CD4-positive, alpha-beta T cell (primary cell): ENCODE data around the gene TECPR1. TPM values are rescaled to one million over a fixed set of nuclear protein-coding genes. Genes with fewer than 3 reads are reported as not detected.

Experiments used
- ATAC-seq: fragments of 200-7000 bp; cut with Tn5 transposase; one replicate; pipeline ENCODE4 v1.10.0; 2022; ENCODE audit warnings: mild to moderate bottlenecking; ENCODE audit not compliant: poor library complexity
- CTCF ChIA-PET: fragments of 350-600 bp; sonication (Branson Sonifier 250); formaldehyde crosslinking; loops from one replicate; lab custom pipeline; 2021; ENCODE audit warnings: antibody characterized with exemption, inconsistent platforms; lab: Charles Lee
- POLR2A ChIA-PET: fragments of 350-600 bp; sonication (Branson Sonifier 250); formaldehyde crosslinking; loops from one replicate; lab custom pipeline; 2021; ENCODE audit warnings: antibody characterized with exemption, inconsistent platforms; lab: Charles Lee
- DNase-seq, 14 experiments: peaks; one replicate each; pipeline ENCODE4 v3.0.0-alpha.2; 2013 to 2020; ENCODE audit warnings: mixed read lengths in 2 of 14
- H3K27ac ChIP-seq, 2 donors: one replicate each; pipeline versions ENCODE4 v1.5.1 to v1.7.0; 2013; ENCODE audit warnings: low read length in 2 of 2, low read depth in 1 of 2, mild to moderate bottlenecking in 1 of 2
- H3K27me3 ChIP-seq, 2 experiments: 1 replicate in 1 of 2; 2 replicates in 1 of 2; pipeline versions ENCODE4 v1.6.1 to v1.7.0; 2013; ENCODE audit warnings: low read length in 2 of 2, control low read depth in 1 of 2, mild to moderate bottlenecking in 1 of 2, moderate library complexity in 1 of 2; ENCODE audit not compliant: insufficient read depth in 2 of 2, control insufficient read depth in 1 of 2
- H3K36me3 ChIP-seq: one replicate; pipeline ENCODE4 v1.6.1; 2013; ENCODE audit warnings: low read length, control low read depth; ENCODE audit not compliant: insufficient read depth
- H3K4me1 ChIP-seq: one replicate; pipeline ENCODE4 v1.6.1; 2013; ENCODE audit warnings: low read length, control low read depth; ENCODE audit not compliant: insufficient read depth
- H3K4me3 ChIP-seq: one replicate; pipeline ENCODE4 v1.5.1; 2013; ENCODE audit warnings: mild to moderate bottlenecking, low read length, moderate library complexity
- H3K9me3 ChIP-seq, 2 experiments: 1 replicate in 1 of 2; 2 replicates in 1 of 2; pipeline versions ENCODE4 v1.6.1 to v1.7.0; 2013; ENCODE audit warnings: low read length in 2 of 2, mild to moderate bottlenecking in 2 of 2, control low read depth in 1 of 2, moderate library complexity in 1 of 2; ENCODE audit not compliant: control insufficient read depth in 1 of 2, insufficient read depth in 1 of 2
- H3K27ac Mint-ChIP-seq: one replicate; pipeline ENCODE4 v1.8.0; 2020; ENCODE audit warnings: mixed read lengths
- H3K27me3 Mint-ChIP-seq: one replicate; pipeline ENCODE4 v1.8.0; 2021; ENCODE audit warnings: mixed read lengths
- H3K36me3 Mint-ChIP-seq: one replicate; pipeline ENCODE4 v1.8.0; 2021; ENCODE audit warnings: low read depth, mixed read lengths
- H3K4me1 Mint-ChIP-seq: one replicate; pipeline ENCODE4 v1.8.0; 2021; ENCODE audit warnings: low read depth, mixed read lengths
- H3K4me3 Mint-ChIP-seq: one replicate; pipeline ENCODE4 v1.8.0; 2020; ENCODE audit warnings: mild to moderate bottlenecking, mixed read lengths
- H3K9me3 Mint-ChIP-seq: one replicate; pipeline ENCODE4 v1.8.0; 2020; ENCODE audit warnings: mixed read lengths
- intact Hi-C, 2 experiments: fragments of 100-400 bp; cut with DNase I in 1 of 2; cut with micrococcal nuclease in 1 of 2; formaldehyde crosslinking; loops; one replicate each; pipeline versions ENCODE4 v1.15.1 to v1.9.0; 2023 to 2025; cut with DNase I, micrococcal nuclease
- total RNA-seq, 174 experiments: library from RNA in 2 of 174; stranded (reverse) in 2 of 174; gene quantifications; one replicate each; pipeline ENCODE4 v1.2.3 and lab custom pipeline; 2021 to 2026
- TF ChIP-seq, protein P1 (sequence below): fragments of 200-600 bp; IDR thresholded peaks from one replicate; pipeline ENCODE4 v1.8.0; 2022; ENCODE audit warnings: antibody characterized with exemption, mild to moderate bottlenecking

The TECPR1 gene
- total RNA-seq, 2 experiments from 2014 or later, result 85.9 to 90.4 TPM

DNA sequence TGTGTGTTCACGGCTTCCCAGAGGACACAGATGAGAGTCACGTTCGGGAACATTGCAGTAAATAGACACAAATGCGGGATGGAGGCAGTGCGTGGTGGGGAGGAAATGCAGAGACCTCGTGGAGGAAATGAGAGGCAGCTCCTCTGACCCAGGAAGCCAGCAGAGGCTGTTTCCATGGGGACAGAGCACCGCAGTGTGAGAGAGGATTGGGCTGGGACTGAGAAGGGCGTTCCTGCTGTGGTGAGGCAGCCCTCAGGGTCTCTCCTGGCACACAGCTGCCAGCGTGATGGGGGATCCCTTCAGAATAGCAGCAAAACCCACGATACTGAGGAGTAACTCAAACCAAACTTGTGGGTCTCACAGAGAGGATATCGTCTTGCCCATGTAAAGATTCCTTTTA, 62.5 kb downstream of the TECPR1 start:
- POLR2A ChIA-PET, result no interaction called here
- no peak for ATAC-seq

DNA sequence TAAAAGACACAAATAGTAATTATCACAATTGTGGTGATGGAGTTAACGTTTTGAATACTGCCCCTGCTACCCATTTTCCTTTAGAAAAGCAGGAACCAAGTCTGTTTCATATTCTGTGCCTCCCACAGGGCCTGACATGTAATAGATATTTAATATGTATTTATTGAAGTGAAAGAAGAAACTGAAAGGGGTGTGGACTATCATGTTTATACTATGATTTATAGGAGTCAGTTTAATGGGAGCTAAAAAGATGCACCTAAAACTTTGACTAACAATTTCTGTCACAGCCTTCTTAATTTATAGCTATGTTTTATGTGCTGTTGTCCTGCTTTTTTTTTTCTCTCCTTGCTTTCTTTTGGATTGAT, 64.9 kb downstream of the TECPR1 start:
- H3K36me3 ChIP-seq, result peaks cover 33% of the 10 kb centered on the region
- CTCF ChIA-PET, result interaction anchor here (1.6 kb wide), 1 partner anchor 18 kb away, joined by 3 read pairs; no protein-coding TSS in a partner anchor
- Mint-ChIP-seq H3K9me3 (no peaks in the 10 kb centered on the region), H3K27ac (no peak overlapping the region), H3K36me3 (peaks cover 75% of the 10 kb centered on the region), H3K4me3 (no peak overlapping the region), H3K27me3 (no peaks in the 10 kb centered on the region), H3K4me1 (no peaks in the 10 kb centered on the region)
- no peaks in the 10 kb centered on the region for H3K27me3 ChIP-seq
- intact Hi-C loops, result no loop called here
- TF ChIP-seq, protein P1, sequence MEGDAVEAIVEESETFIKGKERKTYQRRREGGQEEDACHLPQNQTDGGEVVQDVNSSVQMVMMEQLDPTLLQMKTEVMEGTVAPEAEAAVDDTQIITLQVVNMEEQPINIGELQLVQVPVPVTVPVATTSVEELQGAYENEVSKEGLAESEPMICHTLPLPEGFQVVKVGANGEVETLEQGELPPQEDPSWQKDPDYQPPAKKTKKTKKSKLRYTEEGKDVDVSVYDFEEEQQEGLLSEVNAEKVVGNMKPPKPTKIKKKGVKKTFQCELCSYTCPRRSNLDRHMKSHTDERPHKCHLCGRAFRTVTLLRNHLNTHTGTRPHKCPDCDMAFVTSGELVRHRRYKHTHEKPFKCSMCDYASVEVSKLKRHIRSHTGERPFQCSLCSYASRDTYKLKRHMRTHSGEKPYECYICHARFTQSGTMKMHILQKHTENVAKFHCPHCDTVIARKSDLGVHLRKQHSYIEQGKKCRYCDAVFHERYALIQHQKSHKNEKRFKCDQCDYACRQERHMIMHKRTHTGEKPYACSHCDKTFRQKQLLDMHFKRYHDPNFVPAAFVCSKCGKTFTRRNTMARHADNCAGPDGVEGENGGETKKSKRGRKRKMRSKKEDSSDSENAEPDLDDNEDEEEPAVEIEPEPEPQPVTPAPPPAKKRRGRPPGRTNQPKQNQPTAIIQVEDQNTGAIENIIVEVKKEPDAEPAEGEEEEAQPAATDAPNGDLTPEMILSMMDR, result no peak
- DNase-seq (no peak), ATAC-seq (no peak)
- no peak overlapping the region for H3K27ac ChIP-seq
- POLR2A ChIA-PET, result no interaction called here
- H3K9me3 ChIP-seq, result no peaks in the 10 kb centered on the region
- H3K4me1 ChIP-seq, result no peaks in the 10 kb centered on the region
- no peak overlapping the region for H3K4me3 ChIP-seq

More for the DNA sequence above, 62.5 kb downstream of the TECPR1 start:
- Mint-ChIP-seq H3K27ac (no peak overlapping the region), H3K4me1 (no peaks in the 10 kb centered on the region), H3K27me3 (no peaks in the 10 kb centered on the region), H3K36me3 (peaks cover 87% of the 10 kb centered on the region), H3K4me3 (no peak overlapping the region), H3K9me3 (no peaks in the 10 kb centered on the region)
- no peak overlapping the region for H3K27ac ChIP-seq
- no peak overlapping the region for H3K4me3 ChIP-seq
- peaks cover 57% of the 10 kb centered on the region for H3K36me3 ChIP-seq
- DNase-seq, result no peak
- TF ChIP-seq, protein P1, result no peak
- no peaks in the 10 kb centered on the region for H3K4me1 ChIP-seq
- no peaks in the 10 kb centered on the region for H3K27me3 ChIP-seq
- intact Hi-C loops, result no loop called here
- CTCF ChIA-PET, result interaction anchor here (0.7 kb wide), 1 partner anchor 167 kb away, joined by 3 read pairs; no protein-coding TSS in a partner anchor
- H3K9me3 ChIP-seq, result no peaks in the 10 kb centered on the region

DNA sequence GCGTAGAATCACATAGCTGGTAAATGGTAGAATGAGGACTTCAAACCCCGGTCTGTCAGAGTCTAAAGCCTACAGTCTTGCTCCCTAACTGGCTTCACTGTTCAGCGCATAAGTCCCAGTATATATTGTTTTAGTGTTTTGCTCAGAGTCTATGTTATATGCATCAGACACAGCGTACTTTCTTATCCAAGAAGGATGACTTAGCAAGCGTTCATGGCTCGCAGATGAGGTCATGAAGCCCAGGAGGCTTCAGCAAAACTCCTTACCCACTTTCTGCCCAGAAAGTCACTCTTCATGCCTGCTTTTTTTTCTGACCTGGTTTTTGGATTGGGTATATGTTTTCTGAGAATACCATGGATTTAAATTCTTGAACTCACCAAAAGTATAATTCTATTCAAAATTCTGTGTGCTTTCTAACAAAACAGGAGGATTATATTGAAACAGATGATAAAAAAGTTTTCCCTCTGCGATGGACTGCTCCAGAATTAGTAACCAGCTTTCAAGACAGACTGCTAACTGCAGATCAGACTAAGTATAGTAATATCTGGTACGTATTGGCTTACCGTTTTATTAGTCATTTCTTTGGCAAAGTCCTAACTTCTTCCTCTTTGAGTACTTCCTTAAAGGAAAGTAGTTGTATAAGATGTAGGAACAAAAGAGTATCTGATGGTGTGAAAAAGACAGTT, 65.4 kb downstream of the TECPR1 start:
- Mint-ChIP-seq H3K36me3 (peaks cover 70% of the 10 kb centered on the region), H3K4me3 (no peak overlapping the region), H3K27me3 (no peaks in the 10 kb centered on the region), H3K4me1 (no peaks in the 10 kb centered on the region), H3K27ac (no peak overlapping the region), H3K9me3 (no peaks in the 10 kb centered on the region)
- TF ChIP-seq, protein P1, result no peak
- Histone ChIP-seq H3K4me1 (no peaks in the 10 kb centered on the region), H3K9me3 (no peaks in the 10 kb centered on the region), H3K36me3 (peaks cover 29% of the 10 kb centered on the region), H3K27ac (no peak overlapping the region), H3K4me3 (no peak overlapping the region), H3K27me3 (no peaks in the 10 kb centered on the region)
- no peak for ATAC-seq
- DNase-seq, result no peak
- ChIA-PET CTCF (interaction anchor here (1.6 to 2.0 kb wide), 2 partner anchors 16 to 18 kb away, joined by 3 to 4 read pairs; no protein-coding TSS in a partner anchor), POLR2A (no interaction called here)
- intact Hi-C loops, result no loop called here
